H1 (cell line): Measurements from ENCODE around the gene TUBB4B.

ENCODE experiments used
- CEBPB ChIP-seq: IDR thresholded peaks from 2 replicates; pipeline ENCODE4 v1.6.1; 2012; ENCODE audit warnings: low read depth, low read length
- CHD2 ChIP-seq: IDR thresholded peaks from 2 replicates; pipeline ENCODE4 v1.6.1; 2012; ENCODE audit warnings: low read length, improper control_type of control experiment
- CHD7 ChIP-seq: fragments of 300-600 bp; sonication (generic); IDR thresholded peaks from 2 replicates; pipeline ENCODE4 v1.7.1; 2012; ENCODE audit warnings: low read length, moderate library complexity, mild to moderate bottlenecking, inconsistent platforms; ENCODE audit not compliant: insufficient replicate concordance
- EGR1 ChIP-seq: IDR thresholded peaks from 2 replicates; pipeline ENCODE4 v1.6.1; 2011; ENCODE audit warnings: low read depth, low read length, borderline replicate concordance
- MAFK ChIP-seq: IDR thresholded peaks from 2 replicates; pipeline ENCODE4 v1.6.1; 2012; ENCODE audit warnings: low read depth, mild to moderate bottlenecking, improper control_type of control experiment, low read length
- POLR2A ChIP-seq, 2 experiments: IDR thresholded peaks; 1 replicate in 1 of 2; 2 replicates in 1 of 2; pipeline ENCODE4 v1.6.1; 2011; ENCODE audit warnings: low read depth in 2 of 2, low read length in 2 of 2, mild to moderate bottlenecking in 2 of 2; ENCODE audit errors: control extremely low read depth in 1 of 2
- RAD21 ChIP-seq, 2 experiments: IDR thresholded peaks in 1 of 2; conservative IDR thresholded peaks in 1 of 2; 2 replicates each; pipeline ENCODE4 v1.6.1; 2011; ENCODE audit warnings: low read depth in 2 of 2, low read length in 2 of 2, improper control_type of control experiment in 1 of 2, inconsistent platforms in 1 of 2, mild to moderate bottlenecking in 1 of 2, moderate library complexity in 1 of 2
- RNF2 ChIP-seq: fragments of 200-900, 300-1000 bp; sonication (generic); IDR thresholded peaks from 2 replicates; pipeline ENCODE4 v1.7.1; 2016; ENCODE audit warnings: borderline replicate concordance, low read depth, mild to moderate bottlenecking, antibody characterized with exemption, low read length; ENCODE audit not compliant: poor library complexity, severe bottlenecking; ENCODE audit errors: missing control alignments
- SIN3A ChIP-seq, 2 experiments: IDR thresholded peaks in 1 of 2; conservative IDR thresholded peaks in 1 of 2; 2 replicates each; pipeline ENCODE4 v1.6.1; 2011 to 2012; ENCODE audit warnings: low read length in 2 of 2, improper control_type of control experiment in 1 of 2, low read depth in 1 of 2, mild to moderate bottlenecking in 1 of 2
- TCF12 ChIP-seq: IDR thresholded peaks from 2 replicates; pipeline ENCODE4 v1.6.1; 2011; ENCODE audit warnings: low read depth, mild to moderate bottlenecking, low read length
- USF2 ChIP-seq: IDR thresholded peaks from 2 replicates; pipeline ENCODE4 v1.6.1; 2011; ENCODE audit warnings: low read length, improper control_type of control experiment
- TF ChIP-seq, protein P1 (sequence below), 3 experiments: IDR thresholded peaks; 1 replicate in 2 of 3; 2 replicates in 1 of 3; pipeline versions ENCODE4 v1.5.1 to v1.6.1; 2011; ENCODE audit warnings: low read length in 3 of 3, mild to moderate bottlenecking in 3 of 3, inconsistent platforms in 2 of 3, low read depth in 1 of 3, moderate library complexity in 1 of 3; ENCODE audit not compliant: insufficient read depth in 1 of 3; ENCODE audit errors: control extremely low read depth in 1 of 3

GRCh38 chr9:137253717-137254623, 12.9 kb downstream of the TUBB4B start:
- TF ChIP-seq POLR2A (IDR thresholded peaks at IDR 0.05; ENCODE audit: control extremely low read depth in 1 of 2, low read depth in 2 of 2, low read length in 2 of 2) (no peak), CHD7 (no peak), RNF2 (no peak), RAD21 (IDR thresholded peaks at IDR 0.05 in 1 of 2, conservative IDR thresholded peaks at IDR 0.05 in 1 of 2; ENCODE audit: low read depth in 2 of 2, low read length in 2 of 2) (no peak), EGR1 (no peak), CEBPB (no peak), TCF12 (no peak), CHD2 (no peak), SIN3A (conservative IDR thresholded peaks at IDR 0.05 in 1 of 2, IDR thresholded peaks at IDR 0.05 in 1 of 2; ENCODE audit: low read depth in 1 of 2, low read length in 2 of 2) (no peak), MAFK (no peak), USF2 (no peak)
- TF ChIP-seq, protein P1, sequence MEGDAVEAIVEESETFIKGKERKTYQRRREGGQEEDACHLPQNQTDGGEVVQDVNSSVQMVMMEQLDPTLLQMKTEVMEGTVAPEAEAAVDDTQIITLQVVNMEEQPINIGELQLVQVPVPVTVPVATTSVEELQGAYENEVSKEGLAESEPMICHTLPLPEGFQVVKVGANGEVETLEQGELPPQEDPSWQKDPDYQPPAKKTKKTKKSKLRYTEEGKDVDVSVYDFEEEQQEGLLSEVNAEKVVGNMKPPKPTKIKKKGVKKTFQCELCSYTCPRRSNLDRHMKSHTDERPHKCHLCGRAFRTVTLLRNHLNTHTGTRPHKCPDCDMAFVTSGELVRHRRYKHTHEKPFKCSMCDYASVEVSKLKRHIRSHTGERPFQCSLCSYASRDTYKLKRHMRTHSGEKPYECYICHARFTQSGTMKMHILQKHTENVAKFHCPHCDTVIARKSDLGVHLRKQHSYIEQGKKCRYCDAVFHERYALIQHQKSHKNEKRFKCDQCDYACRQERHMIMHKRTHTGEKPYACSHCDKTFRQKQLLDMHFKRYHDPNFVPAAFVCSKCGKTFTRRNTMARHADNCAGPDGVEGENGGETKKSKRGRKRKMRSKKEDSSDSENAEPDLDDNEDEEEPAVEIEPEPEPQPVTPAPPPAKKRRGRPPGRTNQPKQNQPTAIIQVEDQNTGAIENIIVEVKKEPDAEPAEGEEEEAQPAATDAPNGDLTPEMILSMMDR (IDR thresholded peaks at IDR 0.05; ENCODE audit: control extremely low read depth in 1 of 3, insufficient read depth in 1 of 3, low read depth in 1 of 3, low read length in 3 of 3), result no peak
